Ascending aorta (tissue), 2 donors: ENCODE results near the gene ADAMTS19. TPM values are rescaled to one million over a fixed set of nuclear protein-coding genes. Genes with fewer than 3 reads are reported as not detected.

Experiments used
- DNase-seq, 2 donors: peaks; one replicate each; pipeline ENCODE4 v3.0.0-alpha.2; 2019; ENCODE audit warnings: low spot score in 2 of 2
- H3K27ac ChIP-seq, 2 donors: fragments of 200-600 bp; sonication (generic); one replicate each; pipeline ENCODE4 v1.5.1; 2016 to 2017; ENCODE audit warnings: mild to moderate bottlenecking in 1 of 2
- H3K27me3 ChIP-seq: fragments of 200-600 bp; sonication (generic); one replicate; pipeline ENCODE4 v1.5.1; 2017
- H3K36me3 ChIP-seq, 2 donors: fragments of 200-600 bp; sonication (generic); one replicate each; pipeline ENCODE4 v1.5.1; 2016
- H3K4me1 ChIP-seq, 2 donors: fragments of 200-600 bp; sonication (generic); one replicate each; pipeline ENCODE4 v1.5.1; 2016 to 2017; ENCODE audit warnings: mild to moderate bottlenecking in 1 of 2
- H3K4me3 ChIP-seq, 2 donors: fragments of 200-600 bp; sonication (generic); one replicate each; pipeline ENCODE4 v1.5.1; 2016 to 2017; ENCODE audit warnings: mild to moderate bottlenecking in 1 of 2
- H3K9me3 ChIP-seq, 2 donors: fragments of 200-600 bp; sonication (generic); one replicate each; pipeline ENCODE4 v1.5.1; 2016
- intact Hi-C: fragments of 100-400 bp; cut with DNase I; formaldehyde crosslinking; loops from one replicate; pipeline ENCODE4 v1.15.1; 2023
- total RNA-seq: library from RNA; depleted of rRNA; stranded (reverse); fragments of >200 nt; gene quantifications from one replicate; pipeline ENCODE4 v1.1.0, GENCODE V29; 2016
- TF ChIP-seq, protein P1 (sequence below), 3 experiments: fragments of 200-600 bp in 2 of 3; fragments of 450-650 bp in 1 of 3; sonication (generic) in 2 of 3; IDR thresholded peaks; one replicate each; pipeline ENCODE4 v1.5.1; 2016 to 2019; ENCODE audit warnings: antibody characterized with exemption in 3 of 3, mild to moderate bottlenecking in 1 of 3, moderate library complexity in 1 of 3

The ADAMTS19 gene
- total RNA-seq, 1 donor from 2014 or later, result 0.32 TPM

DNA sequence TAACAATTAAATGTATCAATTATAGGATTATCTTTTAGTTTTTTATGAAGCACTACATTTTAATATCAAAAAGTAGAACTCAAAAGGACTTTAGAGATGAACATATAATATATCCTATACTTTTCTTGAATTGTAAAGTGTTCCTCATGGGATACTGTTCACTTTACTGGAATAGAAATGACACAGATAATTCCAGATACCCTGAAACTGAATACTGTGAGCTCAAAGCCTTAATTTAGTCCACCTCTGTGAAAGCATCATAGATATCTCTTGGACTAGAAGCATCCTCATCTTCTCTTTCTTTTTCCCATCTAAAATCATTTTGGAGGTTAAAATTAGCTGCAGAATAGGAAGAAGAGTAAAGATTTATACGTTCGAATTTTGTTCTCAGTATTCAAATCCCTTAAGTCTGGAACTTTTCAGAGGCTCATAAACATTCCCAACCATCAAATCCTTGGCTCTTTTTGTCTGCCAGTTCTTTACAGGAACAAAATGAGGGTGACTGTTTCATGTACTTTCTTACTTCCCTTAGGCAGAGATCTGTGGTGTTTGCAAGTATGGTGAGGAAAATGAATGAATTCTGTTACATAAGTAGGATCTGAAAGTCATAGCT is 49.4 kb downstream of the ADAMTS19 start:
- Histone ChIP-seq H3K9me3 (no peaks in the 10 kb centered on the region), H3K4me1 (no peaks in the 10 kb centered on the region), H3K4me3 (no peak overlapping the region), H3K27me3 (no peaks in the 10 kb centered on the region), H3K36me3 (no peaks in the 10 kb centered on the region), H3K27ac (no peak overlapping the region)
- no peak for DNase-seq
- intact Hi-C loops, result no loop called here
- TF ChIP-seq, protein P1, sequence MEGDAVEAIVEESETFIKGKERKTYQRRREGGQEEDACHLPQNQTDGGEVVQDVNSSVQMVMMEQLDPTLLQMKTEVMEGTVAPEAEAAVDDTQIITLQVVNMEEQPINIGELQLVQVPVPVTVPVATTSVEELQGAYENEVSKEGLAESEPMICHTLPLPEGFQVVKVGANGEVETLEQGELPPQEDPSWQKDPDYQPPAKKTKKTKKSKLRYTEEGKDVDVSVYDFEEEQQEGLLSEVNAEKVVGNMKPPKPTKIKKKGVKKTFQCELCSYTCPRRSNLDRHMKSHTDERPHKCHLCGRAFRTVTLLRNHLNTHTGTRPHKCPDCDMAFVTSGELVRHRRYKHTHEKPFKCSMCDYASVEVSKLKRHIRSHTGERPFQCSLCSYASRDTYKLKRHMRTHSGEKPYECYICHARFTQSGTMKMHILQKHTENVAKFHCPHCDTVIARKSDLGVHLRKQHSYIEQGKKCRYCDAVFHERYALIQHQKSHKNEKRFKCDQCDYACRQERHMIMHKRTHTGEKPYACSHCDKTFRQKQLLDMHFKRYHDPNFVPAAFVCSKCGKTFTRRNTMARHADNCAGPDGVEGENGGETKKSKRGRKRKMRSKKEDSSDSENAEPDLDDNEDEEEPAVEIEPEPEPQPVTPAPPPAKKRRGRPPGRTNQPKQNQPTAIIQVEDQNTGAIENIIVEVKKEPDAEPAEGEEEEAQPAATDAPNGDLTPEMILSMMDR (IDR thresholded peaks at IDR 0.05), result no peak

- Histone ChIP-seq H3K27ac (no peak overlapping the region), H3K4me3 (no peak overlapping the region), H3K4me1 (no peaks in the 10 kb centered on the region), H3K9me3 (no peaks in the 10 kb centered on the region), H3K36me3 (no peaks in the 10 kb centered on the region), H3K27me3 (no peaks in the 10 kb centered on the region)
- no peak for DNase-seq
- TF ChIP-seq, protein P1 (IDR thresholded peaks at IDR 0.05), result no peak
- intact Hi-C loops, result no loop called here
These were observed 51.2 kb downstream of the ADAMTS19 start for GRCh38 chr5:129511291-129511690.

GRCh38 chr5:129541051-129541450 is 81.0 kb downstream of the ADAMTS19 start:
- no peaks in the 10 kb centered on the region for H3K4me1 ChIP-seq
- no peaks in the 10 kb centered on the region for H3K9me3 ChIP-seq
- no peak overlapping the region for H3K4me3 ChIP-seq
- no peak overlapping the region for H3K27ac ChIP-seq
- no peaks in the 10 kb centered on the region for H3K36me3 ChIP-seq
- H3K27me3 ChIP-seq, result no peaks in the 10 kb centered on the region
- DNase-seq, result no peak
- intact Hi-C loops, result no loop called here
- TF ChIP-seq, protein P1 (IDR thresholded peaks at IDR 0.05), result no peak

DNA sequence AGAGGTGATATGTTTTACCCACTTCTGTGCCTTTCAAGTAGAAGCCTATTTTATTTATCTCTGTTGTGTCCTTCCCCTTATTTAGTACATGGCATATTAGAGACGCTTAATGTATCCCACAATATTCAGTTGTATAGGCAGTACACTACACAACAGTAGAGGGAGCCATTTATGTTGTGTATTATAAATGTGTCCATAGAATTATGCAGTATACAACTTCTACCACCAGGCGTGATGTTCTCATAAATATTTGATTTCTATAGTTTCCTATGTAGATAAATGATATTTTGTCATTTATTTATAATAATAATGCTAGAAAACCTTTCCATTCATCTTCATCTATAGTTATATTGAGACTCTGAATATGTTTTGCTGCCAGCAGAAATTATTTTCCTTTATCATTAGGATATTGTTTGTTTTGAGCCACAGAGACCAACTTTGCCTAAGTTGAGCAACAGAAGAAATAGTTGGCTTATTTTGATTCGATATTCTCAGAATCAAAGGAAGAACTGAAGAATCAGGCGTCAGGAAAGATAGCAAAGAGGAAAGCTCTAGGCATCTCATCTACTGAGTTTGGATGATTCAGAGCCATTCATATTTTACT is 81.7 kb downstream of the ADAMTS19 start:
- DNase-seq, result no peak
- Histone ChIP-seq H3K9me3 (no peaks in the 10 kb centered on the region), H3K27ac (no peak overlapping the region), H3K4me1 (no peaks in the 10 kb centered on the region), H3K27me3 (no peaks in the 10 kb centered on the region), H3K36me3 (no peaks in the 10 kb centered on the region), H3K4me3 (no peak overlapping the region)
- TF ChIP-seq, protein P1 (IDR thresholded peaks at IDR 0.05), result no peak
- intact Hi-C loops, result no loop called here

GRCh38 chr5:129547137-129547536 is 87.0 kb downstream of the ADAMTS19 start:
- TF ChIP-seq, protein P1 (IDR thresholded peaks at IDR 0.05), result no peak
- intact Hi-C loops, result no loop called here
- H3K36me3 ChIP-seq, result no peaks in the 10 kb centered on the region

More at GRCh38 chr5:129547137-129547536, 87.0 kb downstream of the ADAMTS19 start:
- Histone ChIP-seq H3K27ac (no peak overlapping the region), H3K4me1 (no peaks in the 10 kb centered on the region), H3K9me3 (no peaks in the 10 kb centered on the region), H3K27me3 (no peaks in the 10 kb centered on the region), H3K4me3 (no peak overlapping the region)
- no peak for DNase-seq
